ENCODE results near the gene ACSL6. TPM values are rescaled to one million over a fixed set of nuclear protein-coding genes. Genes with fewer than 3 reads are reported as not detected.
A peak's percentile ranks its signal among the peaks of the same experiment; 100 is the strongest.

The ACSL6 gene
- total RNA-seq, 2 donors from 2014 or later: 0.04 to 0.73 TPM

DNA sequence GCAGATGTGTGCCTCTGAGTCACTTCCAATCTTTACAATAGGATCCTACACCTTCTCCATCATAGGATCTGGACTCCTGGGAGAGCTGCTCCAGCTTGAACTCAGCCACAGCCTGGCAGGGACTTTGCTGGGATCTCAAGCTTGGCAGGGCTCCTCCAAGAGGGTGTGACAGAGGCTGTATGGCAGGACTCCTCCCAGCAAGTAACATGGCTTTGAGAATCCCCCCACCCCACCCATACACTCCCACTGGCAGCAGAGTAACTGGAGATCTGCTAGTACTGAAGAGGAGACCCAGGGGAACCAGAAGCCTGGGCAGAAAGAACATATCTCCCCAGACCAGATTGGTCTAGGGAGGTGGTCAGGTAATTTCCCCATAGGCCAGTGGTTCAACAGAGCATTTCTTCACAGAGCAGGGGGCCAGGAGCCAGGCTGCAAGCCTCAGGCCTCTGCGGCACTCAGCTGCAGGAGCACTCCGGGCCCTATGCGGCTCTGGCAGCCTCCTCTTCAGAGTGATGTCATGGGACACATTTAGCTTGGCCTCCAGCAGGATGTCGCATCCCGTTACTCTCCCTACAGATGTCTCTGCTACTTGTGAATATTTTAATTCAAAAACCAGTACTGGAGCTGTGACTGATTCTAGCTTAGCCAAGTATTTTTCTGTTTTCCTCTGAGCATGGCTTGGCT, 1.7 kb upstream of the ACSL6 start:
- H3K4me1 Mint-ChIP-seq: peaks cover 10% of the 10 kb centered on the region
- 91% methylated on average over 5 of the region's 5 CpGs for WGBS, 2 experiments (ENCODE audit: insufficient coverage in 1 of 2, insufficient read length in 1 of 2)
- no peaks in the 10 kb centered on the region for H3K9me3 Mint-ChIP-seq
- H3K4me3 Mint-ChIP-seq: no peak overlapping the region
- Histone ChIP-seq H3K4me3 (ENCODE audit: low read length) (no peak overlapping the region), H3K4me1 (ENCODE audit: control insufficient read depth, insufficient read depth, low read length) (peaks cover 4% of the 10 kb centered on the region), H3K9ac (ENCODE audit: extremely low read depth, low read length, poor library complexity, severe bottlenecking) (no peak overlapping the region), H3K36me3 (ENCODE audit: control insufficient read depth, insufficient read depth, low read length) (no peaks in the 10 kb centered on the region), H3K9me3 (ENCODE audit: control insufficient read depth, low read length) (no peaks in the 10 kb centered on the region), H3K27me3 (ENCODE audit: control insufficient read depth, insufficient read depth, low read length, poor library complexity, severe bottlenecking) (peaks cover 48% of the 10 kb centered on the region), H3K27ac (ENCODE audit: low read depth, low read length) (no peak overlapping the region)
- H3K36me3 Mint-ChIP-seq (ENCODE audit: low read depth): no peaks in the 10 kb centered on the region
- no peak overlapping the region for H3K27ac Mint-ChIP-seq
- DNase-seq: no peak
- TF ChIP-seq, protein P1, sequence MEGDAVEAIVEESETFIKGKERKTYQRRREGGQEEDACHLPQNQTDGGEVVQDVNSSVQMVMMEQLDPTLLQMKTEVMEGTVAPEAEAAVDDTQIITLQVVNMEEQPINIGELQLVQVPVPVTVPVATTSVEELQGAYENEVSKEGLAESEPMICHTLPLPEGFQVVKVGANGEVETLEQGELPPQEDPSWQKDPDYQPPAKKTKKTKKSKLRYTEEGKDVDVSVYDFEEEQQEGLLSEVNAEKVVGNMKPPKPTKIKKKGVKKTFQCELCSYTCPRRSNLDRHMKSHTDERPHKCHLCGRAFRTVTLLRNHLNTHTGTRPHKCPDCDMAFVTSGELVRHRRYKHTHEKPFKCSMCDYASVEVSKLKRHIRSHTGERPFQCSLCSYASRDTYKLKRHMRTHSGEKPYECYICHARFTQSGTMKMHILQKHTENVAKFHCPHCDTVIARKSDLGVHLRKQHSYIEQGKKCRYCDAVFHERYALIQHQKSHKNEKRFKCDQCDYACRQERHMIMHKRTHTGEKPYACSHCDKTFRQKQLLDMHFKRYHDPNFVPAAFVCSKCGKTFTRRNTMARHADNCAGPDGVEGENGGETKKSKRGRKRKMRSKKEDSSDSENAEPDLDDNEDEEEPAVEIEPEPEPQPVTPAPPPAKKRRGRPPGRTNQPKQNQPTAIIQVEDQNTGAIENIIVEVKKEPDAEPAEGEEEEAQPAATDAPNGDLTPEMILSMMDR (conservative IDR thresholded peaks at IDR 0.05): no peak
- peaks cover 31% of the 10 kb centered on the region for H3K27me3 Mint-ChIP-seq (ENCODE audit: insufficient read depth)

DNA sequence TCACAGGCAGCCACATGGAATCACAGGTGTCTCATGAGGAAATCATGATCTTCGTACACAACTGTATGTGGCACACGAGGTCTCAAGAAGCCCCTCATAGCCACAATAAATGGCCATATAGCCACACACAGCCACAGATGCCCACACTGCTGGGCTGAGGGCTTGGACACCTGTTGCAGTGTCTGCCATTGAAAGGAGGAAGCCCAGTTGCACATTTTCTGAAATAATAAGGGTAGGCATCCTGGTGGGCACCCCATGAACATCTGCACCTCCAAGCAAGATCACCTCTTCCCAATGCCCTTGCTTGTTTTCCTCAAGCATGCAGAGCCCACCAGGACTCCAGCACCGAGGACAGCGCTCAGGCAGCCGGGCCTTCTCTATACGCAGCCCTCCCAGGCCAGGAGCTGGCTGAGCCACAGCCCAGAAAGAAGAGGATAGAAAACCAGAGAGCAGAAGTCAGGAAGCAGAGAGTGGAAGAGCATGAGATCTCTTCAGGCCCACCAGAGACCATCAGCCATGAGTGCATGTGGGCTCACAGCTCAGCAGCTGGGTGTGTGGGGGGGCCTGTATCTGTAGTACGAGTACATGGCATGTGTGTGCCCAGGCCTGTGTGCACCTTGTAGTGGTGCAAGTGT, 1.0 kb upstream of the ACSL6 start:
- H3K27ac ChIP-seq (ENCODE audit: low read depth, low read length): no peak overlapping the region
- peaks cover 31% of the 10 kb centered on the region for H3K27me3 Mint-ChIP-seq (ENCODE audit: insufficient read depth)
- WGBS, 2 experiments (ENCODE audit: insufficient coverage in 1 of 2, insufficient read length in 1 of 2): 31 to 51% methylated on average over 2 to 7 of the region's 7 CpGs
- no peaks in the 10 kb centered on the region for H3K36me3 ChIP-seq (ENCODE audit: control insufficient read depth, insufficient read depth, low read length)
- peak; percentile 96 for DNase-seq
- no peaks in the 10 kb centered on the region for H3K36me3 Mint-ChIP-seq (ENCODE audit: low read depth)
- H3K4me1 ChIP-seq (ENCODE audit: control insufficient read depth, insufficient read depth, low read length): peaks cover 4% of the 10 kb centered on the region
- no peak overlapping the region for H3K27ac Mint-ChIP-seq
- no peak overlapping the region for H3K9ac ChIP-seq (ENCODE audit: extremely low read depth, low read length, poor library complexity, severe bottlenecking)
- H3K9me3 Mint-ChIP-seq: no peaks in the 10 kb centered on the region
- H3K4me1 Mint-ChIP-seq: peaks cover 10% of the 10 kb centered on the region
- no peak overlapping the region for H3K4me3 ChIP-seq (ENCODE audit: low read length)
- H3K27me3 ChIP-seq (ENCODE audit: control insufficient read depth, insufficient read depth, low read length, poor library complexity, severe bottlenecking): peaks cover 48% of the 10 kb centered on the region
- H3K4me3 Mint-ChIP-seq: peak overlapping the region; percentile 60
- no peaks in the 10 kb centered on the region for H3K9me3 ChIP-seq (ENCODE audit: control insufficient read depth, low read length)
- TF ChIP-seq, protein P1 (conservative IDR thresholded peaks at IDR 0.05): no peak

DNA sequence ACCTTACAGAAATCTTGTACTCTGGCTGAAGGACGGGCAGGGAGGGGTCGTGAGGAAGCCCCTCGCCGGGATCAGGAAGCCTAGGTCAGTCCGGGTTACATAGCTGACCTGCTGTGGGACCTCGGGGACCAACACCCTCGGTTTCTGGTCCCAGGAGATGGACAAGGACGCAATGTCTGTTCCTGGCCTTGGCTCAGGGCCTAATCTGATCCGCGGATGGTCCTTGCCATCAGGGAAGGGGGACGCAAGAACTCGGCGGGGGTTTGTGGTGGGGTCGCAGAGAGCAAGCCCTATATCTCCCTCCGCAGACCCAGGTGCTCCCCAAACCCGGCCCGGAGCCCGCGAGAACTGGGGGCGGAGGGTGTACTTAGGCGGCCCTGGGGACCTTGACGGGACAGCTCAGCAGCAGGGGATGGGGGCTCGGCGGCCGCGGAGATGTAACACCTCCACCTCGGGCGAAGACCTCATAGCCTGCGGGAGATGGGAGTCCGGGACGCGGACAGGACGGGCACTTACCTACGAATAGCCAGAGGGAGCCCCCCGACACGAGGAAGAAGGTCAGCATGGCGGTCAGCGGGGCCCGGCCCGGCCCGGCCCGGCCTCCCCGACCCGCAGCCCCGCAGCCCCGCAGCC, 353 bp downstream of the ACSL6 start:
- peaks cover 10% of the 10 kb centered on the region for H3K4me1 Mint-ChIP-seq
- H3K9me3 Mint-ChIP-seq: no peaks in the 10 kb centered on the region
- Histone ChIP-seq H3K36me3 (ENCODE audit: control insufficient read depth, insufficient read depth, low read length) (no peaks in the 10 kb centered on the region), H3K27ac (ENCODE audit: low read depth, low read length) (no peak overlapping the region), H3K4me3 (ENCODE audit: low read length) (peak overlapping the region; percentile 62), H3K9me3 (ENCODE audit: control insufficient read depth, low read length) (no peaks in the 10 kb centered on the region), H3K4me1 (ENCODE audit: control insufficient read depth, insufficient read depth, low read length) (peaks cover 4% of the 10 kb centered on the region), H3K27me3 (ENCODE audit: control insufficient read depth, insufficient read depth, low read length, poor library complexity, severe bottlenecking) (peaks cover 48% of the 10 kb centered on the region), H3K9ac (ENCODE audit: extremely low read depth, low read length, poor library complexity, severe bottlenecking) (no peak overlapping the region)
- H3K36me3 Mint-ChIP-seq (ENCODE audit: low read depth): no peaks in the 10 kb centered on the region
- H3K4me3 Mint-ChIP-seq: peak overlapping the region; percentile 60
- peak; percentile 59 for DNase-seq
- H3K27ac Mint-ChIP-seq: no peak overlapping the region
- peaks cover 31% of the 10 kb centered on the region for H3K27me3 Mint-ChIP-seq (ENCODE audit: insufficient read depth)
- 6 to 19% methylated on average over 18 to 46 of the region's 46 CpGs for WGBS, 2 experiments (ENCODE audit: insufficient coverage in 1 of 2, insufficient read length in 1 of 2)
- TF ChIP-seq, protein P1 (conservative IDR thresholded peaks at IDR 0.05): no peak

All from endodermal cell (in vitro differentiated cells).